ENCODE results near the gene ZFAND3.

ZFAND3 gene

GRCh38 chr6:37894585-37894984, 75.1 kb downstream of the ZFAND3 start:
- no peak for DNase-seq (ENCODE audit: low read depth)

- no peak for DNase-seq (ENCODE audit: low read depth)
Measured at GRCh38 chr6:37897321-37897720, 77.8 kb downstream of the ZFAND3 start.

- no peak for DNase-seq (ENCODE audit: low read depth)
Measured at GRCh38 chr6:37897818-37898515, 78.4 kb downstream of the ZFAND3 start.

- no peak for DNase-seq (ENCODE audit: low read depth)
Measured at GRCh38 chr6:37903351-37904340, 84.1 kb downstream of the ZFAND3 start.

- DNase-seq (ENCODE audit: low read depth) = no peak
Measured at GRCh38 chr6:37904590-37904989, 85.1 kb downstream of the ZFAND3 start.

- DNase-seq (ENCODE audit: low read depth) = no peak
Measured at GRCh38 chr6:37906121-37906520, 86.6 kb downstream of the ZFAND3 start.

GRCh38 chr6:37910998-37911397, 91.5 kb downstream of the ZFAND3 start:
- no peak for DNase-seq (ENCODE audit: low read depth)

GRCh38 chr6:37913210-37913609, 93.7 kb downstream of the ZFAND3 start:
- no peak for DNase-seq (ENCODE audit: low read depth)

GRCh38 chr6:37915463-37915862, 95.9 kb downstream of the ZFAND3 start:
- DNase-seq (ENCODE audit: low read depth) = no peak

GRCh38 chr6:37916149-37916548, 96.6 kb downstream of the ZFAND3 start:
- no peak for DNase-seq (ENCODE audit: low read depth)

- no peak for DNase-seq (ENCODE audit: low read depth)
Measured at GRCh38 chr6:37916675-37917074, 97.1 kb downstream of the ZFAND3 start.

GRCh38 chr6:37917566-37917965, 98.0 kb downstream of the ZFAND3 start:
- no peak for DNase-seq (ENCODE audit: low read depth)

GRCh38 chr6:37919417-37920157, 100.1 kb downstream of the ZFAND3 start:
- DNase-seq (ENCODE audit: low read depth) = no peak

- no peak for DNase-seq (ENCODE audit: low read depth)
Measured at GRCh38 chr6:37920667-37921066, 101.1 kb downstream of the ZFAND3 start.

- no peak for DNase-seq (ENCODE audit: low read depth)
Measured at GRCh38 chr6:37922563-37922962, 103.0 kb downstream of the ZFAND3 start.

- no peak for DNase-seq (ENCODE audit: low read depth)
Measured at GRCh38 chr6:37923514-37923913, 104.0 kb downstream of the ZFAND3 start.

GRCh38 chr6:37926661-37927060, 107.1 kb downstream of the ZFAND3 start:
- no peak for DNase-seq (ENCODE audit: low read depth)

- no peak for DNase-seq (ENCODE audit: low read depth)
Measured at GRCh38 chr6:37928217-37928616, 108.7 kb downstream of the ZFAND3 start.

GRCh38 chr6:37930288-37930971, 110.9 kb downstream of the ZFAND3 start:
- DNase-seq (ENCODE audit: low read depth) = no peak

GRCh38 chr6:37931066-37931465, 111.5 kb downstream of the ZFAND3 start:
- no peak for DNase-seq (ENCODE audit: low read depth)

- DNase-seq (ENCODE audit: low read depth) = no peak
Measured at GRCh38 chr6:37934276-37934675, 114.7 kb downstream of the ZFAND3 start.

- DNase-seq (ENCODE audit: low read depth) = no peak
Measured at GRCh38 chr6:37936150-37936549, 116.6 kb downstream of the ZFAND3 start.
